GM20431 (cell line): ENCODE measurements around the gene SCART1.
"Not testable (repeated sequence)": the region's sequence is repeated elsewhere in the genome, so short reads cannot be mapped to it uniquely, and the experiment has no call there.

ENCODE experiments used
- in situ Hi-C: fragments of 300-500 bp; cut with MseI, MboI; formaldehyde crosslinking; loops from one replicate; pipeline ENCODE4 v1.15.0; 2020; ENCODE audit warnings: low sequenced_read_pairs; ENCODE audit not compliant: unreplicated experiment

SCART1 gene

DNA sequence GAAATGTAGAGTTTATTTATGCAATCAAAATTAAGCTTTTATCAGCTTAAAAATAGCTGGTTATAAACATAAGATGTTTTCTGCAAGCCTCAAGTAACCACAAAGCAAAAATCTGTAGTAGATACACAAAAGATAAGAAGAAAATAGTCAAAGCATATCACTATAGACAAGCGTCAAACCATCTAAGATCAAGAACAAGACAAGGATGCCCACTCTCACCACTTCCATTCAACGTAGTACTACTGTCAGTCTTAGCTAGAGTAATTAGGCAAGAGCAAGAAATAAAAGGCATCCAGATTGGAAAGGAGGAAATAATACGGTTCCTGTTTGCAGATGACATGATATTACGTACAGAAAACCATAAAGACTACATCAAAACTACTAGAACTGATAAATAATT, 56.0 kb downstream of the SCART1 start:
- in situ Hi-C loops = no loop called here

DNA sequence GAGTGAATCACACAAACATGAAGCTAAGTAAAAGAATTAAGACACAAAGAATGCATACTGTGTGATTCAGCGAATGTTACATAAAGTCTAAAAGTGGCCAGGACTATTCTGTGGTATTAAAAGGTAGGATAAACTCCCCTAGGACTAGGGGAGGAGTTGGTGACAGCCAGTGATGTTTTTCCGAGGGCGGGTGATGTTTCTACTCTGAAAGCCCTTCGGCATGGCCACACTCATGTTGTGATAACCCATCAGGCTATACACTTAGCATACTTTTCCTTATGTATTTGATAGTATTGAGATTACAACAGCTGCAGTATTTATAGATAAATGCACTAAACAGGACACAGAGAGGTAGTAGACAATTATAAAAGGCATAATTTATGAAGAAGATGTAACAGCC, 57.7 kb downstream of the SCART1 start:
- in situ Hi-C loops = no loop called here

DNA sequence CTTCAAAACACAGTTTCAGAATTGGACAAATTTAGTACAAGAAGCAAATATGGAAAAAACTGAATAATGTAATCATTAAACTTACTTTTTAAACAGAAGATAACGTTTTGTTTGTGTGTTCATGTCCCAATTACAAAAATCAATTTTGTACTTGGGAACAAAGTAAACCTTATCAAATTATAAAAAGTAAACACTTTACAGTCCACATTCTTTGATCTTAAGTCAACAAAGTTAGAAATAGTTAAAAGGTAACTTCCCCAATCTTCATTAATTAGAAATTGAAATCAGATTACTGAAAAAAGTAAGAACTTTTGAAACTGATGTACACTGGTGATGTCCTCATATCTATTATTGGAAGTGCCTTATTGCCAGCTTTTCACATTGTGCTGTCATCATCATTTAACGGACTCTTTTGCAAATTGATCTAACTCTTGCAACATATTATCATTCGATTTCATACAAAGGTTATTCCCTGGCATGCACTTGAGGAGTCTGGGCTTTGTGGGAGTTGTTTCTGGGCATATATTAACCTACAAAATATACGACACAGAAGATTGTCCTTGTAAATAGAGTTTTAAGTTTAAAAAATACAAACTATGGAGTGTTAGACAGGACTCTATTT, 58.3 kb downstream of the SCART1 start:
- in situ Hi-C loops = no loop called here

DNA sequence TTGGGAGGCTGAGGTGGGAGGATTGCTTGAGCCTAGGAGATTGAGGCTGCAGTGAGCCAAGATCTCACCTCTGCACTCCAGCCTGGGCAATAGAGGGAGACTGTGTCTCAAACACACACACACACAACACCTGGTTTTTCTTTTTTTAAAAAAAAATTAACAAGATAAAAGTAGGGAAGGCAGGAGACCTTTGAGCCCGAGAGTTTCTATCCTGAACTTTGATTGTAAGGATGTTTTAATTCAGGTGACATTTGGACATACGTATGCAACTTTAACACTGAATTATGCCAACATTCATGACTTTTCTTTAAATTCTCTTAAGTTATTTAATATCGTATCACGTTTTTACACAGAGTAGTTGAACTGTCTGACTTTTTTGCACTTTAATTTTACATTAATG, 61.7 kb downstream of the SCART1 start:
- in situ Hi-C loops = no loop called here

DNA sequence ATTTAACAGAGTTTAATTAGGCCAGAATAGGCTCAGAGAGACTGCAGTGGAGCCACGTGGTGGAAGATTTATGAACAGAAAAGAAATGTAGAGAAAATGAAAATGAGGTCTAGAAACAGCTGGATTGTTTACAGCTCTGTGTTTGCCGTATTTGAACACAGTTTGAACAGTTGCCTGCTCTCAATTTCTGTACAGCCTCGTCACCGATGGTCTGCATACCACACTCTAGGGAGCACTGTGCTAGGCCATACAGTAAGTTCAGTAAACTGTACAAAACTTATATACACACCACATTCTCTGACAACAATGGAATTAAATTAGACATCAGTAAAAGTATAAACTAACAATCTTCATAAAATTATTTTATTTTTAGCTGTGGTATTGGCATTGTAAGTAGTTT, 62.3 kb downstream of the SCART1 start:
- in situ Hi-C loops = no loop called here

DNA sequence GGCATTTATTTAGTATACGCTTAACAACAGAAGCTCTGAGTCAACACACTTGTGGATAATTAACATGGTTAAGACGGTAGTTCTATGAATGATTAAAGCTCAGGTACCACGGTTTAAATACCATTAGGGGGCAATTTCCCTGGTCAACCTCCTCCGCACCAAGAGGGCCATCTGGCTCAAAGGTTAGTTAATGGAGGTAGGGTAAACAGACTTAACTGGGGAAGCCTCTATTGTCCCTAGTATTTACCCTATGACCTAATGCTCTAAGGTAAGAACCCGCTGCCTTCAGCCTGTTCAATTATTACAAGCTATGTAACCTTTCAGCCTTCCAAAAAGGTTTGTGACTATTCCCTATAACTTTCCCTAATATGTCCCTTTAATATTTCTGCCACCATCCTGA, 64.8 kb downstream of the SCART1 start:
- in situ Hi-C loops = not testable (repeated sequence)
